HEK293T (cell line): ENCODE data around the gene LASP1.

Experiments
- BHLHE40 ChIP-seq: fragments of 450-650 bp; IDR thresholded peaks from 2 replicates; pipeline ENCODE4 v1.6.1; 2016; ENCODE audit warnings: mild to moderate bottlenecking, moderate library complexity, borderline replicate concordance
- HDGF ChIP-seq: fragments of 450-650 bp; IDR thresholded peaks from 2 replicates; pipeline ENCODE4 v1.6.1; 2017; ENCODE audit warnings: antibody characterized with exemption, borderline replicate concordance
- NFRKB ChIP-seq: fragments of 450-650 bp; IDR thresholded peaks from 2 replicates; pipeline ENCODE4 v1.6.1; 2016; ENCODE audit warnings: mild to moderate bottlenecking, moderate library complexity
- ZNF384 ChIP-seq: fragments of 450-650 bp; IDR thresholded peaks from 2 replicates; pipeline ENCODE4 v1.6.1; 2016

GRCh38 chr17:38872671-38873385, 3.0 kb downstream of the LASP1 start:
- TF ChIP-seq BHLHE40 (no peak), ZNF384 (no peak), NFRKB (no peak), HDGF (no peak)
